Heart left ventricle (tissue), 16 donors: Measurements from ENCODE around the gene NPAS1. TPM values are rescaled to one million over a fixed set of nuclear protein-coding genes. Genes with fewer than 3 reads are reported as not detected.

Experiments
- ATAC-seq, 4 donors: fragments of 200-7000 bp; cut with Tn5 transposase; one replicate each; pipeline ENCODE4 v1.9.1; 2020 to 2022; ENCODE audit warnings: moderate library complexity in 4 of 4, mild to moderate bottlenecking in 3 of 4, moderate number of reproducible peaks in 1 of 4
- DNase-seq, 5 donors: peaks; one replicate each; pipeline ENCODE4 v3.0.0-alpha.2; 2020
- H3K27ac ChIP-seq, 12 donors: fragments of 200-600 bp; sonication (generic) in 4 of 12; one replicate each; pipeline versions ENCODE4 v1.5.0 to v1.8.0; 2016 to 2022; ENCODE audit warnings: mild to moderate bottlenecking in 2 of 12
- H3K27me3 ChIP-seq, 9 donors: fragments of 200-600 bp; sonication (generic) in 2 of 9; one replicate each; pipeline versions ENCODE4 v1.5.1 to v1.8.0; 2016 to 2022; ENCODE audit warnings: mild to moderate bottlenecking in 3 of 9
- H3K36me3 ChIP-seq, 9 donors: fragments of 200-600 bp; sonication (generic) in 2 of 9; one replicate each; pipeline versions ENCODE4 v1.5.0 to v1.8.0; 2018 to 2022; ENCODE audit warnings: mild to moderate bottlenecking in 2 of 9
- H3K4me1 ChIP-seq, 12 donors: fragments of 200-600 bp; sonication (generic) in 4 of 12; one replicate each; pipeline versions ENCODE4 v1.5.0 to v1.8.0; 2016 to 2022; ENCODE audit warnings: mild to moderate bottlenecking in 3 of 12
- H3K4me3 ChIP-seq, 12 donors: fragments of 200-600 bp; sonication (generic) in 4 of 12; one replicate each; pipeline versions ENCODE4 v1.5.0 to v1.8.0; 2017 to 2022; ENCODE audit warnings: mild to moderate bottlenecking in 9 of 12, moderate library complexity in 4 of 12
- H3K9me3 ChIP-seq, 12 donors: fragments of 200-600 bp; sonication (generic) in 4 of 12; one replicate each; pipeline versions ENCODE4 v1.5.0 to v1.8.0; 2016 to 2022; ENCODE audit warnings: mild to moderate bottlenecking in 1 of 12
- POLR2A ChIP-seq, 2 donors: fragments of 450-650 bp; IDR thresholded peaks; one replicate each; pipeline ENCODE4 v1.6.1; 2017; ENCODE audit warnings: antibody characterized with exemption in 2 of 2, mild to moderate bottlenecking in 2 of 2, moderate library complexity in 2 of 2
- WGBS, 4 donors: extraction: QIAGEN DNeasy Blood & Tissue Kit in 2 of 4; methylation state at CpG; one replicate each; pipeline versions ENCODE4 v1.1.5 to v1.1.7; 2013 to 2018; 5-methylcytosine and 5-hydroxymethylcytosine counted together
- intact Hi-C, 10 donors: fragments of 100-400 bp; cut with DNase I; formaldehyde crosslinking; loops; one replicate each; pipeline versions ENCODE4 v1.11.1 to v1.14.2; 2022
- polyA plus RNA-seq, 2 donors: library from polyadenylated mRNA; stranded (reverse); fragments of 200-250 nt; gene quantifications; one replicate each; pipeline ENCODE4 v1.2.3, GENCODE V29; 2013
- total RNA-seq, 9 donors: library from RNA; depleted of rRNA in 2 of 9; stranded (reverse); fragments of >200 nt in 2 of 9; fragmentation: NEBNext Ultra II Directional in 3 of 9; extraction: Animal tissue kit (Norgen Biotek cat#: 25700) in 3 of 9; gene quantifications; one replicate each; pipeline versions ENCODE4 v1.1.0 to v1.2.4, GENCODE V29; 2016 to 2023
- TF ChIP-seq, protein P1 (sequence below), 12 donors: fragments of 200-600 bp; sonication (generic) in 4 of 12; IDR thresholded peaks; one replicate each; pipeline versions ENCODE4 v1.5.0 to v1.8.0; 2018 to 2022; ENCODE audit warnings: antibody characterized with exemption in 12 of 12, mild to moderate bottlenecking in 5 of 12
- donor health status: ischemic (EF 13 %, LVEDD 7.1; RV severe dilation, severe dysfunction).
- donor health status: healthy with polysubstance abuse.
- donor health status: DM: no; HTN: yes; CAD: no.
- donor health status: DM: no; HTN: no; CAD: no.
- donor health status: ischemic (EF 25% LVEDD 6.9; RV normal size, moderate dysfunction).
- donor health status: ischemic (EF 25% LVEDD 5.7; RV mildly dilated, moderate dysfunction).
- donor health status: healthy.
- donor health status: DM: yes; HTN: yes; CAD: no.
- donor health status: ischemic (EF 35%, LVEDD 5.7; RV mildly dilated, moderate dysfunction).
- donor health status: nonischemic (EF 11% LVEDD 7.7; RV severe dilation, severe dysfunction).
- donor health status: DM: yes; HTN: yes; CAD: no.
- donor health status: PGD.
- donor health status: ischemic (EF 29% LVEDD 5.4; RV normal size, mild dysfunction).
- donor health status: nonischemic (EF 23%, LVEDD 6.1; RV moderate dilation, normal function).

The NPAS1 gene
- total and polyA plus RNA-seq, 11 donors, result 0.16 to 1.3 (median 0.69) TPM; not detected in 1

DNA sequence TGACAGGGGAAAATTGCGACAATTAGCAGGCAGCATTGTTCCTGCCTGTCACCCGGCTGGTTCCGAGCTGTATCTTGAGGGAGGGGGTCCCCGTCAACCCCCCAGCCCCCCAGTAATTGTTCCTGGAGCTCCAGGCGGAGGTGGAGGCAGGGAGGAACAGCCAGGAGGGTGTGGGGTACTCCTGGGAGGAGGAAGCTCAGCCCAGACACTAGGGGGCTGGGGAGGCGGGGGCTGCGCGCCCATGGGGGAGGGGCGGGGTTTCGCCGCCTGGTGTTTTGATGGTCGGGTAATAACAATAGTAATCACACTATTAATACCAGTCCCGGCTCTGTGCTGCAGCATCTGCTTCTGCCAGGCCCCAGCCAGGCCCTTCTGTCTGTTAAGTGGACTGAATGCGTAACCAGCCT is 8.6 kb downstream of the NPAS1 start:
- no peak overlapping the region for H3K4me3 ChIP-seq
- no peaks in the 10 kb centered on the region for H3K36me3 ChIP-seq
- no peak for ATAC-seq
- peaks cover 0 to 4% (median 0%) of the 10 kb centered on the region in 12 donors for H3K4me1 ChIP-seq
- TF ChIP-seq POLR2A (IDR thresholded peaks at IDR 0.05), result no peak
- TF ChIP-seq, protein P1, sequence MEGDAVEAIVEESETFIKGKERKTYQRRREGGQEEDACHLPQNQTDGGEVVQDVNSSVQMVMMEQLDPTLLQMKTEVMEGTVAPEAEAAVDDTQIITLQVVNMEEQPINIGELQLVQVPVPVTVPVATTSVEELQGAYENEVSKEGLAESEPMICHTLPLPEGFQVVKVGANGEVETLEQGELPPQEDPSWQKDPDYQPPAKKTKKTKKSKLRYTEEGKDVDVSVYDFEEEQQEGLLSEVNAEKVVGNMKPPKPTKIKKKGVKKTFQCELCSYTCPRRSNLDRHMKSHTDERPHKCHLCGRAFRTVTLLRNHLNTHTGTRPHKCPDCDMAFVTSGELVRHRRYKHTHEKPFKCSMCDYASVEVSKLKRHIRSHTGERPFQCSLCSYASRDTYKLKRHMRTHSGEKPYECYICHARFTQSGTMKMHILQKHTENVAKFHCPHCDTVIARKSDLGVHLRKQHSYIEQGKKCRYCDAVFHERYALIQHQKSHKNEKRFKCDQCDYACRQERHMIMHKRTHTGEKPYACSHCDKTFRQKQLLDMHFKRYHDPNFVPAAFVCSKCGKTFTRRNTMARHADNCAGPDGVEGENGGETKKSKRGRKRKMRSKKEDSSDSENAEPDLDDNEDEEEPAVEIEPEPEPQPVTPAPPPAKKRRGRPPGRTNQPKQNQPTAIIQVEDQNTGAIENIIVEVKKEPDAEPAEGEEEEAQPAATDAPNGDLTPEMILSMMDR (IDR thresholded peaks at IDR 0.05), result no peak
- no peak overlapping the region for H3K27ac ChIP-seq
- no peak for DNase-seq
- peaks cover 24 to 84% (median 41%) of the 10 kb centered on the region in 9 donors for H3K27me3 ChIP-seq
- 13 to 21% (median 18%) methylated on average over 13 to 14 of the region's 14 CpGs for WGBS, 4 donors
- no peaks in the 10 kb centered on the region for H3K9me3 ChIP-seq
- intact Hi-C loops, result no loop called here

DNA sequence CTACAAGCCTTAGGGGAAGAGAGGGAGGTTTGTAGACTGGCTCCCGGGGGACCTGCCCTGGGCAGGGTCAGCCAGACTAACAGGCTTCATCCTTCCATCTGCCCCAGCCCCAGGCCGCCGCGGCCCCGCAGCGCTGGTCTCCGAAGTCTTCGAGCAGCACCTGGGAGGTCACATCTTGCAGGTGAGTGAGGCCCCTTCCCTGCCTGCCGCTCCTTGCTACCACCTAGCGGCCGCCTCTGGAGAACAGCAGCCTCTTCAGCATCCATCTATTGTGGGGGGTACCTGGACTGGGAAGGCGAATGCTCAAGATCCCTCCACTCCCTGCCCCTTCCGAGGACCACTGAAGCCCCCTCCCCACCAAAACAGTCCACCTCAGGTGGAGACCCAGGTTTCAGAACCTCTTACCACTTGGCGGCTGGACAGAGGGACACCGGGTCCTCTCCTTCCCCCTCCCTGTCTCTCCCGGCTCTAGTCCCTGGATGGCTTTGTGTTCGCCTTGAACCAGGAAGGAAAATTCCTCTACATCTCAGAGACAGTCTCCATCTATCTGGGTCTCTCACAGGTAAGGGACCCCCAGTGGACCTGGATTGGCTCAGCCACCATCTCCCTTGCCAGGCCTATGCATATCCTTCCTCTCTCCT is 12.7 kb downstream of the NPAS1 start:
- Histone ChIP-seq H3K9me3 (no peaks in the 10 kb centered on the region), H3K4me1 (peaks cover 0 to 17% (median 9%) of the 10 kb centered on the region in 12 donors), H3K4me3 (no peak overlapping the region), H3K36me3 (no peaks in the 10 kb centered on the region), H3K27me3 (peaks cover 5 to 44% (median 13%) of the 10 kb centered on the region in 9 donors), H3K27ac (no peak overlapping the region)
- ATAC-seq, result peak in 2 of 4 donors; percentile 41 to 57
- WGBS, 4 donors, result 3 to 22% (median 17%) methylated on average over 8 to 17 of the region's 17 CpGs
- no peak for DNase-seq
- intact Hi-C loops, result loop anchor here in 3 of 10 donors (10.0 kb wide), 2 partner anchors 93 to 277 kb away; no protein-coding TSS in a partner anchor
- no peak for TF ChIP-seq POLR2A (IDR thresholded peaks at IDR 0.05)
- TF ChIP-seq, protein P1 (IDR thresholded peaks at IDR 0.05), result peak; percentile 60 to 84 (median 71)

DNA sequence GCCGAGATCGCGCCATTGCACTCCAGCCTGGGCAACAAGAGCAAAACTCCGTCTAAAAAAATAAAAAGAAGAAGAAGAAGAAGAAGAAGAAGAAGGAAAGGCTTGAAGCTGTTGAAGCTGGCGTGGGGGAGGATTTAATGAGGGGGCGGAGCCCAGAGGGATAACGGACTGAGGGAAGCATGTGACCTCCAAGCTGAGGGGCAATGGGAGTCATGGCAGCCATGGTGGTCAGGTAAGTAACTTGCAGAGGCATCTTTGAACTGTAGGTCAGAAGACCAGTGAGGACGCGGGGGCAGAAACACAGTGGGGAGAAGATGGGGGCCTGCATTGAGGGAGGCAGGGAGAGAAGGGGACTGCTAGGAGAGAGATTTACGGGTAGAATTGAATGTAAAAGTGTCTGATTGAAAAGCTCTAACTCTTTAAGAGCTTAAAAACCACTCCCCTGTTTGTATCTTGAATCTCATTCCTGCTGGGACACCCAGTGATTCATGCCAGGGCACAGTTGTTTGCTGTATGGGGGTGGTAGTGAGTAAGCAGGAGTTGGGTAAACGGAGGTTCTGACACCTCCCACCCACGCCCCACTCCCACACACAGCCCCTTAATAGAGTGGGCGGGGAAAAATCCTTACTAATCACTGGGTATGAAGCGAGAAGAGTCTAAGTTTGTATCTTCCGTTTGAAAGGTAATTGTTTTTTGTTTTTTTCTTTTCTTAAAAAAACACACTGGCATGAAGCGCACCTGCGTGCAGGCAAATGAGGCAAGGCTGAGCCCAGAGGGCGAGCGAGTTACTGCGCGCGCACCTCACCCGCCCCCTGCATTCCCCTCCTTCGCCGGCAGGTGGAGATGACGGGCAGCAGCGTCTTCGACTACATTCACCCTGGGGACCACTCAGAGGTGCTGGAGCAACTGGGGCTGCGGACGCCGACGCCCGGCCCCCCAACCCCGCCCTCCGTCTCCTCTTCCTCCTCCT is 15.8 kb downstream of the NPAS1 start:
- no peaks in the 10 kb centered on the region for H3K36me3 ChIP-seq
- H3K9me3 ChIP-seq, result no peaks in the 10 kb centered on the region
- ATAC-seq (peak; percentile 88 to 94 (median 92)), DNase-seq (peak; percentile 78 to 92 (median 82))
- 14 to 16% (median 14%) methylated on average over 35 of the region's 35 CpGs for WGBS, 4 donors
- H3K4me3 ChIP-seq, result peak overlapping the region in 11 of 12 donors; percentile 8 to 60 (median 49)
- H3K27me3 ChIP-seq, result peaks cover 0 to 20% (median 0%) of the 10 kb centered on the region in 9 donors
- peak overlapping the region in 1 of 12 donors; percentile 49 for H3K27ac ChIP-seq
- no peak for TF ChIP-seq POLR2A (IDR thresholded peaks at IDR 0.05)
- TF ChIP-seq, protein P1 (IDR thresholded peaks at IDR 0.05), result peak; percentile 94 to 99 (median 97)
- intact Hi-C loops, result loop anchor here in 9 of 10 donors (1.0 to 10.0 kb wide), 6 partner anchors 87 to 281 kb away; no protein-coding TSS in a partner anchor
- peaks cover 0 to 17% (median 9%) of the 10 kb centered on the region in 12 donors for H3K4me1 ChIP-seq
